K562 (cell line): ENCODE measurements around the gene NAT9. TPM values are rescaled to one million over a fixed set of nuclear protein-coding genes. Genes with fewer than 3 reads are reported as not detected.

ENCODE experiments used
- CREB1 ChIP-seq, 2 experiments: sonication (generic) in 1 of 2; formaldehyde crosslinking in 1 of 2; IDR thresholded peaks; 2 replicates each; pipeline versions ENCODE4 v1.6.1 to v1.8.0; 2012 to 2022; ENCODE audit warnings: inconsistent platforms in 1 of 2, mild to moderate bottlenecking in 1 of 2, missing genetic modification reagents in 1 of 2, moderate library complexity in 1 of 2
- CTBP1 ChIP-seq: fragments of 450-650 bp; IDR thresholded peaks from 2 replicates; pipeline ENCODE4 v1.6.1; 2016; ENCODE audit warnings: borderline replicate concordance
- EGR1 ChIP-seq: fragments of 450-650 bp; conservative IDR thresholded peaks from 2 replicates; pipeline ENCODE4 v1.6.1; 2017; ENCODE audit warnings: mild to moderate bottlenecking
- ERF ChIP-seq: fragments of 450-650 bp; formaldehyde crosslinking; IDR thresholded peaks from 2 replicates; pipeline ENCODE4 v1.4.0; 2020; ENCODE audit warnings: mild to moderate bottlenecking, mixed read lengths
- ETV5 ChIP-seq: sonication (generic); formaldehyde crosslinking; IDR thresholded peaks from 2 replicates; pipeline ENCODE4 v1.4.0; 2020; ENCODE audit warnings: low read depth, mild to moderate bottlenecking, missing genetic modification reagents
- KLF6 ChIP-seq: fragments of 250-450 bp; sonication (Bioruptor Pico); IDR thresholded peaks from 2 replicates; pipeline ENCODE4 v1.4.0; 2020; ENCODE audit warnings: mild to moderate bottlenecking, moderate library complexity, borderline replicate concordance
- MEF2D ChIP-seq: conservative IDR thresholded peaks from 2 replicates; pipeline ENCODE4 v1.6.1; 2016; ENCODE audit warnings: low read depth, missing genetic modification characterization, missing compliant biosample characterization
- MEIS2 ChIP-seq: fragments of 450-650 bp; IDR thresholded peaks from 2 replicates; pipeline ENCODE4 v1.6.1; 2014; ENCODE audit warnings: mild to moderate bottlenecking; ENCODE audit not compliant: partially characterized antibody
- NR2C2 ChIP-seq, 2 experiments: fragments of 200-800 bp in 1 of 2; sonication (Bioruptor generic) in 1 of 2; sonication (generic) in 1 of 2; formaldehyde crosslinking in 1 of 2; IDR thresholded peaks; 2 replicates each; pipeline versions ENCODE4 v1.6.1 to v1.8.0; 2016 to 2022; ENCODE audit warnings: mild to moderate bottlenecking in 1 of 2, missing compliant biosample characterization in 1 of 2, missing genetic modification characterization in 1 of 2, missing genetic modification reagents in 1 of 2
- RUNX1 ChIP-seq: sonication (generic); IDR thresholded peaks from 2 replicates; pipeline ENCODE4 v1.6.1; 2016; ENCODE audit warnings: antibody characterized with exemption, low read depth
- SIRT6 ChIP-seq: IDR thresholded peaks from one replicate; pipeline ENCODE4 v1.6.1; 2012; ENCODE audit warnings: low read depth, mild to moderate bottlenecking, control low read depth, inconsistent platforms, low read length, moderate library complexity
- SMAD3 ChIP-seq: fragments of 450-650 bp; formaldehyde crosslinking; conservative IDR thresholded peaks from 2 replicates; pipeline ENCODE4 v1.4.0; 2020; ENCODE audit warnings: mild to moderate bottlenecking
- SMARCE1 ChIP-seq: fragments of 450-650 bp; IDR thresholded peaks from 2 replicates; pipeline ENCODE4 v1.7.1; 2016; ENCODE audit warnings: mild to moderate bottlenecking
- SOX6 ChIP-seq: fragments of 450-650 bp; IDR thresholded peaks from 2 replicates; pipeline ENCODE4 v1.6.1; 2014; ENCODE audit warnings: mild to moderate bottlenecking
- SREBF2 ChIP-seq: sonication (generic); formaldehyde crosslinking; IDR thresholded peaks from 2 replicates; pipeline ENCODE4 v1.4.0; 2020; ENCODE audit warnings: mild to moderate bottlenecking, missing genetic modification reagents
- XRCC3 ChIP-seq: fragments of 450-650 bp; IDR thresholded peaks from 2 replicates; pipeline ENCODE4 v1.6.1; 2017; ENCODE audit warnings: mild to moderate bottlenecking, moderate library complexity
- ZFP1 ChIP-seq: fragments of 450-650 bp; formaldehyde crosslinking; IDR thresholded peaks from 2 replicates; pipeline ENCODE4 v1.4.0; 2020; ENCODE audit warnings: mild to moderate bottlenecking, mixed read lengths
- ZNF175 ChIP-seq: fragments of 200-800 bp; sonication (Bioruptor generic); IDR thresholded peaks from 2 replicates; pipeline ENCODE4 v1.6.1; 2016; ENCODE audit warnings: low read depth, mild to moderate bottlenecking, missing genetic modification characterization, missing compliant biosample characterization
- polyA plus RNA-seq, 8 experiments: library from polyadenylated mRNA; depleted of rRNA in 4 of 8; stranded (reverse) in 5 of 8; unstranded in 3 of 8; fragments of >200 nt; fragmentation: Nextera tagmentation in 2 of 8; fragmentation: Illumina TruSeq in 1 of 8; extraction: Ambion mirVana in 2 of 8; extraction: Trizol in 1 of 8; gene quantifications; 2 replicates each; pipeline versions ENCODE4 v1.2.1 to v1.2.3, GENCODE V29; 2011 to 2014; ENCODE audit warnings: inconsistent platforms in 1 of 8, missing spikeins in 1 of 8
- total RNA-seq, 7 experiments: library from RNA; depleted of rRNA in 6 of 7; stranded (reverse); fragments of >200 nt in 6 of 7; fragmentation: Illumina TruSeq in 2 of 7; extraction: Trizol in 2 of 7; gene quantifications; 2 replicates each; pipeline versions ENCODE4 v1.2.1 to v1.2.3, GENCODE V29; 2011 to 2021; ENCODE audit warnings: low replicate concordance in 1 of 7
- TF ChIP-seq, protein P1 (sequence below): sonication (generic); formaldehyde crosslinking; IDR thresholded peaks from 2 replicates; pipeline ENCODE4 v1.9.0; 2022; ENCODE audit warnings: mild to moderate bottlenecking, missing genetic modification reagents
- TF ChIP-seq, protein P2 (sequence below), 2 experiments: fragments of 450-650 bp; conservative IDR thresholded peaks; 2 replicates each; pipeline ENCODE4 v1.6.1; 2017; ENCODE audit warnings: mild to moderate bottlenecking in 2 of 2, moderate library complexity in 2 of 2
- TF ChIP-seq, protein P3 (sequence below): sonication (generic); formaldehyde crosslinking; IDR thresholded peaks from 2 replicates; pipeline ENCODE4 v1.8.1; 2023; ENCODE audit warnings: mild to moderate bottlenecking, missing genetic modification reagents
- TF ChIP-seq, protein P4 (sequence below): fragments of 450-650 bp; IDR thresholded peaks from 2 replicates; pipeline ENCODE4 v1.6.1; 2016; ENCODE audit warnings: low read depth, mild to moderate bottlenecking, moderate library complexity
- TF ChIP-seq, protein P5 (sequence below): fragments of 450-650 bp; IDR thresholded peaks from 2 replicates; pipeline ENCODE4 v1.6.1; 2016; ENCODE audit warnings: missing biosample characterization, missing genetic modification characterization

The NAT9 gene
- total and polyA plus RNA-seq, 9 of the 15 experiments (the other 6 are each of a cell fraction or from before 2014, with no cell fraction given), result 4.2 to 63.6 (median 40.8) TPM

DNA sequence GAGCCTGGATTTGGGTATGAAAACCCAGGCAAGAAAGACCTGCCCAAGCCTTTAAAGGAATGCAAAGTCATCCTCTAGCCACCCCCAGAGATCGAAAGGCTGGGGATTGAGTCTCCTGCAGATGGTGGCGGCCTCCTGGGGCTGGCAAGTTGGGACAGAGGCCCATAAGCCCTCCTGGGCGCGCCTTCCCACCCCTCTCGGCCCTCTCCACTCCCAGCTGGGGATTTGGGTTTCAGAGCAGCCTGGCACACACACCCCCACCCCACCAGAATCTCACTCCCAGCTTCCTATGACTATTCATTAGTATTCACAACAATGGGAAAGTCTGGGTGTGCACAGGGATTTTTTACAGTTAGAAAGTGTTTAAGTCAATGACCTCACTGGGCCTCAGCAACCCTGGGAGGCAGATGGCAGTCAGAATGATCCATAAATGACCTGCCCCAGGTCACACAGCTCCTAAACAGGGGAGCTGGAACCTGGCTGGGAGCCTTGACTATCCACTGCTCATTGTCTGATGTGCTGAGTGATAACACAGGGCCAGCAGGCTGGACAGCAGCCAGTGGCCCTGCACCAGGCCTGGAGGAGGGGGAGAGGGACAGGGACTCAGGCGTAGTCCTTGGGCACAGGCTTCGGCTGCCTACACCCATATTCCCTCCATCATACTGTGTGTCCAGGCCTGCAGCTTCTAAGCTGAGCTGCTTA lies 15.6 kb downstream of the NAT9 start (continued):
- TF ChIP-seq SOX6 (peak; percentile 85), SMARCE1 (no peak), KLF6 (CRISPR knock-in tag) (no peak), MEF2D (tag) (no peak), ZNF175 (CRISPR knock-in tag) (no peak), ETV5 (CRISPR knock-in tag) (no peak), CREB1 (IDR thresholded peaks at IDR 0.05) (no peak), CREB1 (CRISPR knock-in tag; IDR thresholded peaks at IDR 0.05) (0 out of 2 replicates have a peak, but pooled peaks have one; percentile 33), SREBF2 (no peak), SIRT6 (no peak), XRCC3 (no peak), CTBP1 (peak; percentile 30; the same call in 1 of the 2 replicates), SMAD3 (CRISPR knock-in tag) (no peak), MEIS2 (peak; percentile 57), ERF (CRISPR knock-in tag) (no peak), NR2C2 (CRISPR knock-in tag; IDR thresholded peaks at IDR 0.05) (no peak), NR2C2 (tag; IDR thresholded peaks at IDR 0.05) (peak; percentile 44; the same call in 1 of the 2 replicates), RUNX1 (no peak), EGR1 (no peak), ZFP1 (CRISPR knock-in tag) (no peak)
- TF ChIP-seq, protein P1, sequence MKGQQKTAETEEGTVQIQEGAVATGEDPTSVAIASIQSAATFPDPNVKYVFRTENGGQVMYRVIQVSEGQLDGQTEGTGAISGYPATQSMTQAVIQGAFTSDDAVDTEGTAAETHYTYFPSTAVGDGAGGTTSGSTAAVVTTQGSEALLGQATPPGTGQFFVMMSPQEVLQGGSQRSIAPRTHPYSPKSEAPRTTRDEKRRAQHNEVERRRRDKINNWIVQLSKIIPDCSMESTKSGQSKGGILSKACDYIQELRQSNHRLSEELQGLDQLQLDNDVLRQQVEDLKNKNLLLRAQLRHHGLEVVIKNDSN, result no peak
- TF ChIP-seq, protein P2, sequence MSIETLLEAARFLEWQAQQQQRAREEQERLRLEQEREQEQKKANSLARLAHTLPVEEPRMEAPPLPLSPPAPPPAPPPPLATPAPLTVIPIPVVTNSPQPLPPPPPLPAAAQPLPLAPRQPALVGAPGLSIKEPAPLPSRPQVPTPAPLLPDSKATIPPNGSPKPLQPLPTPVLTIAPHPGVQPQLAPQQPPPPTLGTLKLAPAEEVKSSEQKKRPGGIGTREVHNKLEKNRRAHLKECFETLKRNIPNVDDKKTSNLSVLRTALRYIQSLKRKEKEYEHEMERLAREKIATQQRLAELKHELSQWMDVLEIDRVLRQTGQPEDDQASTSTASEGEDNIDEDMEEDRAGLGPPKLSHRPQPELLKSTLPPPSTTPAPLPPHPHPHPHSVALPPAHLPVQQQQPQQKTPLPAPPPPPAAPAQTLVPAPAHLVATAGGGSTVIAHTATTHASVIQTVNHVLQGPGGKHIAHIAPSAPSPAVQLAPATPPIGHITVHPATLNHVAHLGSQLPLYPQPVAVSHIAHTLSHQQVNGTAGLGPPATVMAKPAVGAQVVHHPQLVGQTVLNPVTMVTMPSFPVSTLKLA (conservative IDR thresholded peaks at IDR 0.05), result no peak
- TF ChIP-seq, protein P3, sequence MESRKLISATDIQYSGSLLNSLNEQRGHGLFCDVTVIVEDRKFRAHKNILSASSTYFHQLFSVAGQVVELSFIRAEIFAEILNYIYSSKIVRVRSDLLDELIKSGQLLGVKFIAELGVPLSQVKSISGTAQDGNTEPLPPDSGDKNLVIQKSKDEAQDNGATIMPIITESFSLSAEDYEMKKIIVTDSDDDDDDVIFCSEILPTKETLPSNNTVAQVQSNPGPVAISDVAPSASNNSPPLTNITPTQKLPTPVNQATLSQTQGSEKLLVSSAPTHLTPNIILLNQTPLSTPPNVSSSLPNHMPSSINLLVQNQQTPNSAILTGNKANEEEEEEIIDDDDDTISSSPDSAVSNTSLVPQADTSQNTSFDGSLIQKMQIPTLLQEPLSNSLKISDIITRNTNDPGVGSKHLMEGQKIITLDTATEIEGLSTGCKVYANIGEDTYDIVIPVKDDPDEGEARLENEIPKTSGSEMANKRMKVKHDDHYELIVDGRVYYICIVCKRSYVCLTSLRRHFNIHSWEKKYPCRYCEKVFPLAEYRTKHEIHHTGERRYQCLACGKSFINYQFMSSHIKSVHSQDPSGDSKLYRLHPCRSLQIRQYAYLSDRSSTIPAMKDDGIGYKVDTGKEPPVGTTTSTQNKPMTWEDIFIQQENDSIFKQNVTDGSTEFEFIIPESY (CRISPR knock-in tag), result no peak
- TF ChIP-seq, protein P4, sequence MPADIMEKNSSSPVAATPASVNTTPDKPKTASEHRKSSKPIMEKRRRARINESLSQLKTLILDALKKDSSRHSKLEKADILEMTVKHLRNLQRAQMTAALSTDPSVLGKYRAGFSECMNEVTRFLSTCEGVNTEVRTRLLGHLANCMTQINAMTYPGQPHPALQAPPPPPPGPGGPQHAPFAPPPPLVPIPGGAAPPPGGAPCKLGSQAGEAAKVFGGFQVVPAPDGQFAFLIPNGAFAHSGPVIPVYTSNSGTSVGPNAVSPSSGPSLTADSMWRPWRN, result no peak
- TF ChIP-seq, protein P5, sequence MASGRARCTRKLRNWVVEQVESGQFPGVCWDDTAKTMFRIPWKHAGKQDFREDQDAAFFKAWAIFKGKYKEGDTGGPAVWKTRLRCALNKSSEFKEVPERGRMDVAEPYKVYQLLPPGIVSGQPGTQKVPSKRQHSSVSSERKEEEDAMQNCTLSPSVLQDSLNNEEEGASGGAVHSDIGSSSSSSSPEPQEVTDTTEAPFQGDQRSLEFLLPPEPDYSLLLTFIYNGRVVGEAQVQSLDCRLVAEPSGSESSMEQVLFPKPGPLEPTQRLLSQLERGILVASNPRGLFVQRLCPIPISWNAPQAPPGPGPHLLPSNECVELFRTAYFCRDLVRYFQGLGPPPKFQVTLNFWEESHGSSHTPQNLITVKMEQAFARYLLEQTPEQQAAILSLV (tag), result no peak
